Measurements from ENCODE around the gene DEFB121.

- TF ChIP-seq CTCF (conservative IDR thresholded peaks at IDR 0.05) (no peak), ZFX (IDR thresholded peaks at IDR 0.05) (no peak)
Measured at GRCh38 chr20:31425797-31426196, 19.8 kb upstream of the DEFB121 start.
